ACC112 (cell line): ENCODE measurements around the gene DRG1.

Source experiments
- H2AFZ ChIP-seq: fragments of 200-600 bp; sonication (generic); one replicate; pipeline ENCODE4 v1.6.0; 2017; ENCODE audit warnings: antibody characterized with exemption, low read length; ENCODE audit not compliant: unreplicated experiment
- H3K27ac ChIP-seq: fragments of 200-600 bp; sonication (generic); 2 replicates; pipeline ENCODE4 v1.5.1; 2014; ENCODE audit warnings: low read depth, mild to moderate bottlenecking, antibody characterized with exemption, low read length, moderate library complexity
- H3K27me3 ChIP-seq: fragments of 200-600 bp; sonication (generic); 2 replicates; pipeline ENCODE4 v1.6.1; 2014; ENCODE audit warnings: mild to moderate bottlenecking, antibody characterized with exemption, low read length, moderate library complexity, mixed read lengths; ENCODE audit not compliant: insufficient read depth
- H3K36me3 ChIP-seq: fragments of 200-600 bp; sonication (generic); 2 replicates; pipeline ENCODE4 v1.6.1; 2016; ENCODE audit warnings: mild to moderate bottlenecking, antibody characterized with exemption, low read length, moderate library complexity, mixed read lengths; ENCODE audit not compliant: insufficient read depth
- H3K4me1 ChIP-seq: fragments of 200-600 bp; sonication (generic); one replicate; pipeline ENCODE4 v1.6.1; 2016; ENCODE audit warnings: low read length, mixed read lengths; ENCODE audit not compliant: insufficient read depth, unreplicated experiment, control insufficient read depth
- H3K4me3 ChIP-seq: fragments of 200-600 bp; sonication (generic); 2 replicates; pipeline ENCODE4 v1.5.1; 2014; ENCODE audit warnings: mild to moderate bottlenecking, low read depth, low read length
- H3K79me2 ChIP-seq: fragments of 200-600 bp; sonication (generic); one replicate; pipeline ENCODE4 v1.6.0; 2016; ENCODE audit warnings: low read length; ENCODE audit not compliant: control insufficient read depth, unreplicated experiment, insufficient read depth

Gene DRG1

GRCh38 chr22:31441652-31442051 is 42.2 kb downstream of the DRG1 start:
- no peak overlapping the region for H2AFZ ChIP-seq
- no peaks in the 10 kb centered on the region for H3K27me3 ChIP-seq
- H3K4me1 ChIP-seq = no peaks in the 10 kb centered on the region
- no peaks in the 10 kb centered on the region for H3K79me2 ChIP-seq
- no peaks in the 10 kb centered on the region for H3K36me3 ChIP-seq
- no peak overlapping the region for H3K27ac ChIP-seq
- no peak overlapping the region for H3K4me3 ChIP-seq

- no peak overlapping the region for H2AFZ ChIP-seq
- no peak overlapping the region for H3K27ac ChIP-seq
- H3K27me3 ChIP-seq = no peaks in the 10 kb centered on the region
- no peaks in the 10 kb centered on the region for H3K36me3 ChIP-seq
- no peaks in the 10 kb centered on the region for H3K79me2 ChIP-seq
- no peak overlapping the region for H3K4me3 ChIP-seq
- H3K4me1 ChIP-seq = no peaks in the 10 kb centered on the region
These were observed 43.5 kb downstream of the DRG1 start for GRCh38 chr22:31442768-31443489.

- no peaks in the 10 kb centered on the region for H3K36me3 ChIP-seq
- H3K4me3 ChIP-seq = no peak overlapping the region
- H3K27ac ChIP-seq = no peak overlapping the region
- H3K4me1 ChIP-seq = no peaks in the 10 kb centered on the region
- H3K27me3 ChIP-seq = no peaks in the 10 kb centered on the region
- H2AFZ ChIP-seq = no peak overlapping the region
- no peaks in the 10 kb centered on the region for H3K79me2 ChIP-seq
These were observed 44.1 kb downstream of the DRG1 start for GRCh38 chr22:31443516-31443915.

GRCh38 chr22:31445642-31446041 is 46.2 kb downstream of the DRG1 start:
- no peaks in the 10 kb centered on the region for H3K27me3 ChIP-seq
- no peak overlapping the region for H3K4me3 ChIP-seq
- no peak overlapping the region for H3K27ac ChIP-seq
- no peaks in the 10 kb centered on the region for H3K79me2 ChIP-seq
- H3K4me1 ChIP-seq = no peaks in the 10 kb centered on the region
- no peaks in the 10 kb centered on the region for H3K36me3 ChIP-seq
- H2AFZ ChIP-seq = no peak overlapping the region

GRCh38 chr22:31446208-31446607 is 46.8 kb downstream of the DRG1 start:
- H2AFZ ChIP-seq = no peak overlapping the region
- H3K79me2 ChIP-seq = no peaks in the 10 kb centered on the region
- no peaks in the 10 kb centered on the region for H3K4me1 ChIP-seq
- no peaks in the 10 kb centered on the region for H3K36me3 ChIP-seq
- no peaks in the 10 kb centered on the region for H3K27me3 ChIP-seq
- no peak overlapping the region for H3K27ac ChIP-seq
- H3K4me3 ChIP-seq = no peak overlapping the region

GRCh38 chr22:31446767-31447166 is 47.4 kb downstream of the DRG1 start:
- no peaks in the 10 kb centered on the region for H3K79me2 ChIP-seq
- H3K4me1 ChIP-seq = no peaks in the 10 kb centered on the region
- no peaks in the 10 kb centered on the region for H3K36me3 ChIP-seq
- H2AFZ ChIP-seq = no peak overlapping the region
- no peaks in the 10 kb centered on the region for H3K27me3 ChIP-seq
- no peak overlapping the region for H3K27ac ChIP-seq
- H3K4me3 ChIP-seq = no peak overlapping the region

GRCh38 chr22:31447337-31447736 is 47.9 kb downstream of the DRG1 start:
- no peak overlapping the region for H3K27ac ChIP-seq
- H3K36me3 ChIP-seq = no peaks in the 10 kb centered on the region
- H2AFZ ChIP-seq = no peak overlapping the region
- no peak overlapping the region for H3K4me3 ChIP-seq
- no peaks in the 10 kb centered on the region for H3K79me2 ChIP-seq
- H3K27me3 ChIP-seq = no peaks in the 10 kb centered on the region
- peaks cover 3% of the 10 kb centered on the region for H3K4me1 ChIP-seq

- H3K4me1 ChIP-seq = peaks cover 3% of the 10 kb centered on the region
- H3K4me3 ChIP-seq = no peak overlapping the region
- H3K36me3 ChIP-seq = no peaks in the 10 kb centered on the region
- H3K79me2 ChIP-seq = no peaks in the 10 kb centered on the region
- no peaks in the 10 kb centered on the region for H3K27me3 ChIP-seq
- H3K27ac ChIP-seq = no peak overlapping the region
- no peak overlapping the region for H2AFZ ChIP-seq
These were observed 49.0 kb downstream of the DRG1 start for GRCh38 chr22:31448382-31448781.

GRCh38 chr22:31449506-31449905 is 50.1 kb downstream of the DRG1 start:
- peaks cover 3% of the 10 kb centered on the region for H3K4me1 ChIP-seq
- H3K79me2 ChIP-seq = no peaks in the 10 kb centered on the region
- no peaks in the 10 kb centered on the region for H3K27me3 ChIP-seq
- H3K27ac ChIP-seq = no peak overlapping the region
- H2AFZ ChIP-seq = no peak overlapping the region
- no peaks in the 10 kb centered on the region for H3K36me3 ChIP-seq
- H3K4me3 ChIP-seq = no peak overlapping the region

GRCh38 chr22:31451709-31452571 is 52.5 kb downstream of the DRG1 start:
- Histone ChIP-seq H3K27ac (no peak overlapping the region), H2AFZ (no peak overlapping the region), H3K36me3 (no peaks in the 10 kb centered on the region), H3K4me1 (peaks cover 3% of the 10 kb centered on the region), H3K27me3 (no peaks in the 10 kb centered on the region), H3K79me2 (no peaks in the 10 kb centered on the region), H3K4me3 (no peak overlapping the region)

- no peak overlapping the region for H3K27ac ChIP-seq
- H3K4me1 ChIP-seq = no peaks in the 10 kb centered on the region
- peaks cover 4% of the 10 kb centered on the region for H3K36me3 ChIP-seq
- H3K27me3 ChIP-seq = no peaks in the 10 kb centered on the region
- H2AFZ ChIP-seq = no peak overlapping the region
- peaks cover 5% of the 10 kb centered on the region for H3K79me2 ChIP-seq
- H3K4me3 ChIP-seq = no peak overlapping the region
These were observed 62.3 kb downstream of the DRG1 start for GRCh38 chr22:31461699-31462098.
